K562 (cell line): ENCODE measurements around the gene RHOF. TPM values are rescaled to one million over a fixed set of nuclear protein-coding genes. Genes with fewer than 3 reads are reported as not detected.

Experiments used
- BCOR ChIP-seq: fragments of 450-650 bp; IDR thresholded peaks from 2 replicates; pipeline ENCODE4 v1.6.1; 2016
- CBFA2T2 ChIP-seq: fragments of 450-650 bp; conservative IDR thresholded peaks from 2 replicates; pipeline ENCODE4 v1.6.1; 2017; ENCODE audit warnings: mild to moderate bottlenecking
- E2F4 ChIP-seq: sonication (generic); formaldehyde crosslinking; IDR thresholded peaks from 2 replicates; pipeline ENCODE4 v1.8.0; 2022; ENCODE audit warnings: mild to moderate bottlenecking, low read depth, missing genetic modification reagents
- FUS ChIP-seq: fragments of 200-400 bp; formaldehyde crosslinking; optimal IDR thresholded peaks from 2 replicates; pipeline ENCODE3; 2017; ENCODE audit warnings: low read depth, low read length
- IRF2 ChIP-seq: sonication (generic); formaldehyde crosslinking; IDR thresholded peaks from 2 replicates; pipeline ENCODE4 v1.8.1; 2022; ENCODE audit warnings: mild to moderate bottlenecking, missing genetic modification reagents
- MECOM ChIP-seq: fragments of 250-450 bp; sonication (Bioruptor Pico); IDR thresholded peaks from 2 replicates; pipeline ENCODE4 v1.8.0; 2022; ENCODE audit warnings: inconsistent platforms
- MEIS2 ChIP-seq: fragments of 450-650 bp; IDR thresholded peaks from 2 replicates; pipeline ENCODE4 v1.6.1; 2014; ENCODE audit warnings: mild to moderate bottlenecking; ENCODE audit not compliant: partially characterized antibody
- MYNN ChIP-seq, 2 experiments: sonication (generic); formaldehyde crosslinking in 1 of 2; IDR thresholded peaks; 2 replicates each; pipeline versions ENCODE4 v1.5.0 to v1.6.1; 2016 to 2020; ENCODE audit warnings: antibody characterized with exemption in 1 of 2, missing genetic modification reagents in 1 of 2
- PHF8 ChIP-seq: fragments of 200-600 bp; sonication (generic); IDR thresholded peaks from 2 replicates; pipeline ENCODE4 v1.6.1; 2012; ENCODE audit warnings: mixed run types, mild to moderate bottlenecking, inconsistent platforms, low read length, moderate library complexity, borderline replicate concordance
- POLR2A ChIP-seq: fragments of 450-650 bp; conservative IDR thresholded peaks from 2 replicates; pipeline ENCODE4 v1.6.1; 2016
- PURB ChIP-seq: sonication (generic); formaldehyde crosslinking; IDR thresholded peaks from 2 replicates; pipeline ENCODE4 v1.9.0; 2021; ENCODE audit warnings: low read depth, mild to moderate bottlenecking, missing genetic modification reagents
- RBBP5 ChIP-seq: fragments of 200-600 bp; sonication (generic); IDR thresholded peaks from 2 replicates; pipeline ENCODE4 v1.6.1; 2012; ENCODE audit warnings: borderline replicate concordance, mild to moderate bottlenecking, low read length, control low read depth, inconsistent platforms; ENCODE audit not compliant: insufficient read depth, poor library complexity, severe bottlenecking
- RBFOX2 ChIP-seq: fragments of 200-400 bp; formaldehyde crosslinking; IDR thresholded peaks from 2 replicates; pipeline ENCODE4 v1.6.1; 2017; ENCODE audit warnings: low read depth, mild to moderate bottlenecking, low read length, moderate library complexity
- RBM17 ChIP-seq: fragments of 200-400 bp; formaldehyde crosslinking; IDR thresholded peaks from 2 replicates; pipeline ENCODE4 v1.6.1; 2017; ENCODE audit warnings: low read depth, mild to moderate bottlenecking, low read length, borderline replicate concordance
- TAL1 ChIP-seq: fragments of 450-650 bp; IDR thresholded peaks from 2 replicates; pipeline ENCODE4 v1.6.1; 2016; ENCODE audit warnings: mild to moderate bottlenecking
- TCFL5 ChIP-seq: fragments of 250-450 bp; sonication (Bioruptor Pico); conservative IDR thresholded peaks from 2 replicates; pipeline ENCODE4 v1.6.1; 2021; ENCODE audit warnings: mild to moderate bottlenecking, moderate library complexity, matching md5 sums
- ZNF197 ChIP-seq: fragments of 200-800 bp; sonication (Bioruptor generic); IDR thresholded peaks from 2 replicates; pipeline ENCODE4 v1.6.1; 2016; ENCODE audit warnings: low read depth, missing genetic modification characterization, missing compliant biosample characterization
- ZNF280B ChIP-seq: fragments of 250-450 bp; sonication (Bioruptor Pico); IDR thresholded peaks from 2 replicates; pipeline ENCODE4 v1.5.1; 2021; ENCODE audit warnings: mild to moderate bottlenecking
- ZNF766 ChIP-seq: fragments of 200-800 bp; sonication (Bioruptor generic); conservative IDR thresholded peaks from 2 replicates; pipeline ENCODE4 v1.6.1; 2016; ENCODE audit warnings: missing genetic modification characterization, missing compliant biosample characterization
- ZSCAN32 ChIP-seq: fragments of 450-650 bp; formaldehyde crosslinking; IDR thresholded peaks from 2 replicates; pipeline ENCODE4 v1.4.0; 2020; ENCODE audit warnings: mild to moderate bottlenecking, moderate library complexity
- ZZZ3 ChIP-seq: fragments of 450-650 bp; IDR thresholded peaks from 2 replicates; pipeline ENCODE4 v1.6.1; 2016; ENCODE audit warnings: antibody characterized with exemption, mild to moderate bottlenecking, moderate library complexity
- polyA plus RNA-seq, 8 experiments: library from polyadenylated mRNA; depleted of rRNA in 4 of 8; stranded (reverse) in 5 of 8; unstranded in 3 of 8; fragments of >200 nt; fragmentation: Nextera tagmentation in 2 of 8; fragmentation: Illumina TruSeq in 1 of 8; extraction: Ambion mirVana in 2 of 8; extraction: Trizol in 1 of 8; gene quantifications; 2 replicates each; pipeline versions ENCODE4 v1.2.1 to v1.2.3, GENCODE V29; 2011 to 2014; ENCODE audit warnings: inconsistent platforms in 1 of 8, missing spikeins in 1 of 8
- total RNA-seq, 7 experiments: library from RNA; depleted of rRNA in 6 of 7; stranded (reverse); fragments of >200 nt in 6 of 7; fragmentation: Illumina TruSeq in 2 of 7; extraction: Trizol in 2 of 7; gene quantifications; 2 replicates each; pipeline versions ENCODE4 v1.2.1 to v1.2.3, GENCODE V29; 2011 to 2021; ENCODE audit warnings: low replicate concordance in 1 of 7
- TF ChIP-seq, protein P1 (sequence below): fragments of 200-400 bp; formaldehyde crosslinking; IDR thresholded peaks from 2 replicates; pipeline ENCODE4 v1.6.1; 2017; ENCODE audit warnings: mild to moderate bottlenecking, low read depth, low read length, moderate library complexity

RHOF gene
- total and polyA plus RNA-seq, 9 of the 15 experiments (the other 6 are each of a cell fraction or from before 2014, with no cell fraction given) = 0.13 to 10.1 (median 4.0) TPM

DNA sequence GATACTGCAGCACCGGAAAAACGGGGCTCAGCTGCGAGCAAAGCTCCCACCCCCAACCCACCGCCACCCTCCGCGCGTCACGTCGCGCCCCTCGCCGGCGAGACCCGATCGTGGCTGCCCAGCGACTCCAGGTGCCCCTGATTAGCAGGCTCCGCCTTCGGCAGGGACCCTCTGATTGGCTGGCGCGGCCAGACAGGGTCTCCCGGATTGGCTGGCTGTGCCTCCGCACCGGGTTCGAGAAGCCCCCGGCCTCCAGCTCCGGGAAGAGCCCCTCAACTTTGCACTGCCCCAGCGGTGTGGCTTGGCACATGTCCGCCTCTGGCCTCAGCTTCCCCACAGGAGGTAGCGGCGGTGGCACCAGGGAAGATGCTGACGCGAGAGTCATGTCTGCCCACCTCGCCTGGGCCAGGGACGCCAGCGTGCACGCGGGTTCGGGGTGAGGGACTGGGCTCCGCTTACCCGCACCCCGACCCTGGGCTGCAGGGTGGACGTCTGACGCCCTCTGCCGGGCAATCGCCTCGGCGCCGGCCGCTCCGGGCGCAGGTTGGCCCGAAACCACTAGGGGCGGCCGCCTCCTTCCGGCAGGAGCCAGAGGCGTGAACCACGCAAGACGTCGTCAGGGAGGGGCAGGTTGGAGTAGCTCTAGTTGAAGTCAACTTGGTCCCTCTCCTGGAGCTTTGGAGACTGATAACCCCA is 498 bp upstream of the RHOF start (continued):
- TF ChIP-seq MEIS2 = peak; percentile 40
- no peak for TF ChIP-seq PURB
- TF ChIP-seq ZSCAN32 (CRISPR knock-in tag) = no peak
- TF ChIP-seq MECOM (CRISPR knock-in tag) = no peak
- no peak; the same call in 1 of the 2 replicates for TF ChIP-seq ZNF766
- no peak; the same call in 1 of the 2 replicates for TF ChIP-seq BCOR
- peak; percentile 43; the same call in 1 of the 2 replicates for TF ChIP-seq PHF8
- no peak for TF ChIP-seq IRF2
- TF ChIP-seq POLR2A = 0 out of 2 replicates have a peak, but pooled peaks have one; percentile 5
- peak; percentile 56; the same call in 1 of the 2 replicates for TF ChIP-seq MYNN (IDR thresholded peaks at IDR 0.05)
- TF ChIP-seq MYNN (CRISPR knock-in tag; IDR thresholded peaks at IDR 0.05) = no peak
- TF ChIP-seq RBFOX2 = peak; percentile 87
- TF ChIP-seq E2F4 (CRISPR knock-in tag) = peak; percentile 57; the same call in 1 of the 2 replicates
- TF ChIP-seq ZZZ3 = no peak
- TF ChIP-seq FUS = peak; percentile 53
- TF ChIP-seq RBBP5 = no peak
- no peak for TF ChIP-seq CBFA2T2
- TF ChIP-seq TAL1 = no peak
- TF ChIP-seq RBM17 = no peak
- TF ChIP-seq ZNF197 = no peak
- no peak for TF ChIP-seq ZNF280B
- no peak for TF ChIP-seq TCFL5 (CRISPR knock-in tag)
- TF ChIP-seq, protein P1, sequence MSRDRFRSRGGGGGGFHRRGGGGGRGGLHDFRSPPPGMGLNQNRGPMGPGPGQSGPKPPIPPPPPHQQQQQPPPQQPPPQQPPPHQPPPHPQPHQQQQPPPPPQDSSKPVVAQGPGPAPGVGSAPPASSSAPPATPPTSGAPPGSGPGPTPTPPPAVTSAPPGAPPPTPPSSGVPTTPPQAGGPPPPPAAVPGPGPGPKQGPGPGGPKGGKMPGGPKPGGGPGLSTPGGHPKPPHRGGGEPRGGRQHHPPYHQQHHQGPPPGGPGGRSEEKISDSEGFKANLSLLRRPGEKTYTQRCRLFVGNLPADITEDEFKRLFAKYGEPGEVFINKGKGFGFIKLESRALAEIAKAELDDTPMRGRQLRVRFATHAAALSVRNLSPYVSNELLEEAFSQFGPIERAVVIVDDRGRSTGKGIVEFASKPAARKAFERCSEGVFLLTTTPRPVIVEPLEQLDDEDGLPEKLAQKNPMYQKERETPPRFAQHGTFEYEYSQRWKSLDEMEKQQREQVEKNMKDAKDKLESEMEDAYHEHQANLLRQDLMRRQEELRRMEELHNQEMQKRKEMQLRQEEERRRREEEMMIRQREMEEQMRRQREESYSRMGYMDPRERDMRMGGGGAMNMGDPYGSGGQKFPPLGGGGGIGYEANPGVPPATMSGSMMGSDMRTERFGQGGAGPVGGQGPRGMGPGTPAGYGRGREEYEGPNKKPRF = no peak
